ENCODE results near the gene SLC4A3.
A peak's percentile ranks its signal among the peaks of the same experiment; 100 is the strongest.

SLC4A3 gene

GRCh38 chr2:219641390-219642068, 14.1 kb downstream of the SLC4A3 start:
- no peak overlapping the region for H3K4me3 ChIP-seq (ENCODE audit: low read depth, low read length)
- TF ChIP-seq, protein P1, sequence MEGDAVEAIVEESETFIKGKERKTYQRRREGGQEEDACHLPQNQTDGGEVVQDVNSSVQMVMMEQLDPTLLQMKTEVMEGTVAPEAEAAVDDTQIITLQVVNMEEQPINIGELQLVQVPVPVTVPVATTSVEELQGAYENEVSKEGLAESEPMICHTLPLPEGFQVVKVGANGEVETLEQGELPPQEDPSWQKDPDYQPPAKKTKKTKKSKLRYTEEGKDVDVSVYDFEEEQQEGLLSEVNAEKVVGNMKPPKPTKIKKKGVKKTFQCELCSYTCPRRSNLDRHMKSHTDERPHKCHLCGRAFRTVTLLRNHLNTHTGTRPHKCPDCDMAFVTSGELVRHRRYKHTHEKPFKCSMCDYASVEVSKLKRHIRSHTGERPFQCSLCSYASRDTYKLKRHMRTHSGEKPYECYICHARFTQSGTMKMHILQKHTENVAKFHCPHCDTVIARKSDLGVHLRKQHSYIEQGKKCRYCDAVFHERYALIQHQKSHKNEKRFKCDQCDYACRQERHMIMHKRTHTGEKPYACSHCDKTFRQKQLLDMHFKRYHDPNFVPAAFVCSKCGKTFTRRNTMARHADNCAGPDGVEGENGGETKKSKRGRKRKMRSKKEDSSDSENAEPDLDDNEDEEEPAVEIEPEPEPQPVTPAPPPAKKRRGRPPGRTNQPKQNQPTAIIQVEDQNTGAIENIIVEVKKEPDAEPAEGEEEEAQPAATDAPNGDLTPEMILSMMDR (IDR thresholded peaks at IDR 0.05; ENCODE audit: low read depth, low read length, missing control alignments), result no peak
- in situ Hi-C loops (cut with HindIII; ENCODE audit: low sequenced_read_pairs), result no loop called here
- DNase-seq (ENCODE audit: low read depth), result no peak

DNA sequence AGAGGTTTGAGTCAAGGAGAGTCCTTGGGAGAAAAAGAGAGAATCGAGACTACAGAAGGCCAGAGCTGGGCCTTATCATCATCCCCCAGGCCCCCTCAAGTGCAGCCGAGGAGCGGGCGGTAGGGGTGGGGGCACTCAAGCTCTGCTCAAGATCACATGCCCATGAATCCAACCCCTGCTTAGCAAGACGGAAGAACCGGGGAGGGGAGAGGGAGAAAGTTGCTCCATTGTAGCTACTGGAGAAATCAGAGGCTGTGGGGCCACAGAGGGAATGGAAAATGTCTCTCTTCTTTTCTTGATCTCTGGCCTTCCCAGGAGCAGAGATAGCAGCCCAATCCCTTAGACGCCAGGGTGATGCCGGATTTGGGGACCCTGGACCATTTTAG, 14.6 kb downstream of the SLC4A3 start:
- in situ Hi-C loops (cut with HindIII; ENCODE audit: low sequenced_read_pairs), result no loop called here
- TF ChIP-seq, protein P1 (IDR thresholded peaks at IDR 0.05; ENCODE audit: low read depth, low read length, missing control alignments), result no peak
- H3K4me3 ChIP-seq (ENCODE audit: low read depth, low read length), result no peak overlapping the region
- no peak for DNase-seq (ENCODE audit: low read depth)

DNA sequence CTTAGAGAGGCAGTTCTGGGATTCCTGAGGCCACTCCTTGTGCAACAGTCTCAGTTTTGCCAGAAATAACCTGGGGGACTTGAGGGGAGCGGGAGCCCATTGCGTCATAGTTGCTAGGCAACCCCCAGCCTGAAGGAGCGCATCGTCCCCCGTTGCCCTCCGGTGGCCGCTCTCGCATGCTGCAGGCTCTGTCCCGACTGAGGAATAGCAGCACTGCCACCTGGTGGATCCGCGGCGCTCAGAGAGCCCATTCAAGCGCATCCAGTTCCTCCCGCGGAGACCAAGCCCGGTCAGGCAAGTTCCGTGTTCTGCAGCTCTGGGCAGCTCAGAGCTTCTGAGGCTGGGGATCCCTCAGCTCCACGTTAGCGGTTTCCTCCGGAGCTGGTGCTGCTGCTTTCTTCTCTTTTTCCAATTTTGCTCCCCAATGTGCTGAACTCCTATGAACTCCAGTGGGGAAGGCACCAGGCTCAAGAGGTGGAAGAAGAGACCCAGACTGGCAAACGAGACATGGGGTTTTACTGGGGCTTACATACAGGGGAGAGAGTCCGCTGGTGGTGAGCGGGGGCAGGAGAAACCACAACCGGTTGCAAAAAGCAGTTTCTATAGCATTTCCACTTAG, 15.1 kb downstream of the SLC4A3 start:
- in situ Hi-C loops (cut with HindIII; ENCODE audit: low sequenced_read_pairs), result no loop called here
- no peak overlapping the region for H3K4me3 ChIP-seq (ENCODE audit: low read depth, low read length)
- TF ChIP-seq, protein P1 (IDR thresholded peaks at IDR 0.05; ENCODE audit: low read depth, low read length, missing control alignments), result peak; percentile 100
- DNase-seq (ENCODE audit: low read depth), result peak; percentile 91

DNA sequence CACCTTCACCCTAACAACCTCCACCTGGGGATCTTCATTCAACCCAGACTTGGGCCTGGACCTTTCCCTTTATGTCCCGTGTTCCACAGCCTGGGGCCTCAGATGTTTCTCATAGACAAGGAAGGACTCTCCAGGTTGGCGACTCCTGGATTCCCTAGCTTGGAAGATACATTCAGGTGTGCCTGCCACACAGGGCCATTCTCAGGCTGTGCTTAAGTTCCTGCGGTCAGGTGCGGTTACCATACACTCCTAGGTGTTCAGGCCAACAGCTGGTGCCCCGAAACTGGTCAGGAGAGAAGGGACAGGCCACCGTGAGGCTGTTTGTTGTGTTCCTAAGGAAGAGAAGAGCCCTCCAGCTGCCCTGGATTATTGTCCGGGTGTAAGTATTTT, 15.6 kb downstream of the SLC4A3 start:
- no peak for DNase-seq (ENCODE audit: low read depth)
- in situ Hi-C loops (cut with HindIII; ENCODE audit: low sequenced_read_pairs), result no loop called here
- H3K4me3 ChIP-seq (ENCODE audit: low read depth, low read length), result no peak overlapping the region
- TF ChIP-seq, protein P1 (IDR thresholded peaks at IDR 0.05; ENCODE audit: low read depth, low read length, missing control alignments), result no peak

- no peak for DNase-seq (ENCODE audit: low read depth)
- in situ Hi-C loops (cut with HindIII; ENCODE audit: low sequenced_read_pairs), result no loop called here
- no peak overlapping the region for H3K4me3 ChIP-seq (ENCODE audit: low read depth, low read length)
- TF ChIP-seq, protein P1 (IDR thresholded peaks at IDR 0.05; ENCODE audit: low read depth, low read length, missing control alignments), result no peak
Observed at GRCh38 chr2:219643788-219644398, 16.5 kb downstream of the SLC4A3 start.

GRCh38 chr2:219644801-219645480, 17.5 kb downstream of the SLC4A3 start:
- in situ Hi-C loops (cut with HindIII; ENCODE audit: low sequenced_read_pairs), result loop anchor here (5.0 kb wide), 1 partner anchor 103 kb away; the partner anchor contains the start of genes CHPF and TMEM198
- H3K4me3 ChIP-seq (ENCODE audit: low read depth, low read length), result no peak overlapping the region
- TF ChIP-seq, protein P1 (IDR thresholded peaks at IDR 0.05; ENCODE audit: low read depth, low read length, missing control alignments), result no peak
- DNase-seq (ENCODE audit: low read depth), result no peak

Data from astrocyte of the cerebellum (primary cell).